Endothelial cell of umbilical vein (primary cell): Measurements from ENCODE around the gene TUBB3. TPM values are rescaled to one million over a fixed set of nuclear protein-coding genes. Genes with fewer than 3 reads are reported as not detected.

ENCODE experiments used
- BruUV-seq: library from RNA; stranded (reverse); fragments of 400-500 nt; replicated peaks from 2 replicates; lab custom pipeline; 2021; lab: Mats Ljungman, UMichigan
- CTCF ChIA-PET: fragments of 300-600, 350-600 bp; sonication (Branson Sonifier 250); formaldehyde crosslinking; loops from one replicate; lab custom pipeline; 2021; ENCODE audit warnings: antibody characterized with exemption, inconsistent platforms; lab: Charles Lee
- POLR2A ChIA-PET: fragments of 300-600, 350-600 bp; sonication (Branson Sonifier 250); formaldehyde crosslinking; loops from one replicate; lab custom pipeline; 2021; ENCODE audit warnings: antibody characterized with exemption, inconsistent platforms; lab: Charles Lee
- DNase-seq: peaks from one replicate; pipeline ENCODE4 v3.0.0-alpha.2; 2011; ENCODE audit warnings: low read depth, low spot score
- FAIRE-seq: peaks from 2 replicates; lab custom pipeline; 2011; peaks lifted over from hg19 to GRCh38; lab: Jason Lieb, UNC
- H2AFZ ChIP-seq: 2 replicates; pipeline ENCODE4 v1.6.0; 2012; ENCODE audit warnings: low read depth, low read length, control low read depth, inconsistent platforms
- H3K27ac ChIP-seq: 2 replicates; pipeline ENCODE4 v1.5.1; 2011; ENCODE audit warnings: low read depth, mild to moderate bottlenecking, control low read depth, low read length, moderate library complexity; ENCODE audit not compliant: insufficient read depth
- H3K27me3 ChIP-seq, 2 experiments: 2 replicates each; pipeline versions ENCODE4 v1.6.0 to v1.6.1; 2011; ENCODE audit warnings: low read length in 2 of 2, mixed read lengths in 1 of 2; ENCODE audit not compliant: control insufficient read depth in 2 of 2, insufficient read depth in 2 of 2
- H3K36me3 ChIP-seq, 2 experiments: 2 replicates in 1 of 2; 3 replicates in 1 of 2; pipeline ENCODE4 v1.5.1; 2011; ENCODE audit warnings: low read length in 2 of 2, mild to moderate bottlenecking in 1 of 2, moderate library complexity in 1 of 2; ENCODE audit not compliant: control insufficient read depth in 2 of 2, insufficient read depth in 2 of 2; ENCODE audit errors: extremely low read depth in 1 of 2
- H3K4me1 ChIP-seq: 3 replicates; pipeline ENCODE4 v1.5.1; 2011; ENCODE audit warnings: mild to moderate bottlenecking, low read length; ENCODE audit not compliant: control insufficient read depth, insufficient read depth; ENCODE audit errors: extremely low read depth
- H3K4me2 ChIP-seq: 2 replicates; pipeline ENCODE4 v1.6.1; 2011; ENCODE audit warnings: low read length, control low read depth, mixed read lengths; ENCODE audit not compliant: insufficient read depth
- H3K4me3 ChIP-seq, 3 experiments: fragments of 200-600 bp in 1 of 3; sonication (generic), shearing (Covaris generic) in 1 of 3; replicated peaks in 1 of 3; 2 replicates each; pipeline ENCODE4 v1.5.1; 2011 to 2016; ENCODE audit warnings: control low read depth in 3 of 3, low read length in 3 of 3, mild to moderate bottlenecking in 2 of 3, inconsistent platforms in 1 of 3, low read depth in 1 of 3, moderate library complexity in 1 of 3; ENCODE audit not compliant: insufficient read depth in 1 of 3
- H3K79me2 ChIP-seq: 2 replicates; pipeline ENCODE4 v1.6.0; 2012; ENCODE audit warnings: low read length, inconsistent platforms; ENCODE audit not compliant: control insufficient read depth, insufficient read depth
- H3K9ac ChIP-seq: replicated peaks from 2 replicates; pipeline ENCODE3; 2011; ENCODE audit warnings: low read length, control low read depth; ENCODE audit not compliant: insufficient read depth; ENCODE audit errors: extremely low read depth
- H3K9me1 ChIP-seq: replicated peaks from 3 replicates; pipeline ENCODE4 v1.6.0; 2011; ENCODE audit warnings: mild to moderate bottlenecking, low read length; ENCODE audit not compliant: control insufficient read depth, insufficient read depth; ENCODE audit errors: extremely low read depth
- H3K9me3 ChIP-seq: replicated peaks from 2 replicates; pipeline ENCODE4 v1.5.1; 2012; ENCODE audit warnings: low read length, inconsistent platforms; ENCODE audit not compliant: control insufficient read depth, insufficient read depth
- H4K20me1 ChIP-seq: replicated peaks from 2 replicates; pipeline ENCODE3; 2011; ENCODE audit warnings: mild to moderate bottlenecking, low read length; ENCODE audit not compliant: control insufficient read depth, insufficient read depth; ENCODE audit errors: extremely low read depth
- FOS ChIP-seq: IDR thresholded peaks from 2 replicates; pipeline ENCODE4 v1.6.1; 2011; ENCODE audit warnings: mild to moderate bottlenecking, low read length, moderate library complexity, borderline replicate concordance; ENCODE audit not compliant: insufficient read depth
- GATA2 ChIP-seq: IDR thresholded peaks from 2 replicates; pipeline ENCODE4 v1.7.0; 2011; ENCODE audit warnings: low read depth, mild to moderate bottlenecking, moderate library complexity, mixed read lengths, low read length; ENCODE audit not compliant: insufficient read length, insufficient read depth
- MYC ChIP-seq: IDR thresholded peaks from one replicate; pipeline ENCODE4 v1.6.1; 2011; ENCODE audit warnings: mild to moderate bottlenecking, low read depth, low read length
- dilution Hi-C: fragments of 300-500 bp; cut with MboI; formaldehyde crosslinking; loops from one replicate; pipeline ENCODE4 v1.15.0; 2019; ENCODE audit warnings: low sequenced_read_pairs; ENCODE audit not compliant: extremely low pct_ligation_motif_present
- intact Hi-C: fragments of 100-400 bp; cut with micrococcal nuclease; formaldehyde crosslinking; loops from one replicate; pipeline ENCODE4 v1.10.0; 2022
- polyA plus RNA-seq, 4 experiments: library from polyadenylated mRNA; depleted of rRNA in 3 of 4; stranded (reverse) in 3 of 4; unstranded in 1 of 4; fragments of >200 nt; gene quantifications; 2 replicates each; pipeline versions ENCODE4 v1.2.1 to v1.2.3, GENCODE V29; 2011 to 2012; ENCODE audit warnings: missing spikeins in 1 of 4
- total RNA-seq: library from RNA; stranded (reverse); gene quantifications from 2 replicates; pipeline ENCODE4 v1.2.3, GENCODE V29; 2021
- TF ChIP-seq, protein P1 (sequence below): IDR thresholded peaks from 2 replicates; pipeline ENCODE4 v1.6.1; 2011; ENCODE audit not compliant: insufficient read depth, insufficient read length
- TF ChIP-seq, protein P2 (sequence below), 2 donors: IDR thresholded peaks; 1 replicate in 1 of 2; 2 replicates in 1 of 2; pipeline ENCODE4 v1.5.1; 2011; ENCODE audit warnings: low read length in 2 of 2, mild to moderate bottlenecking in 2 of 2, moderate library complexity in 2 of 2, control low read depth in 1 of 2, inconsistent platforms in 1 of 2, low read depth in 1 of 2; ENCODE audit not compliant: insufficient read depth in 1 of 2; ENCODE audit errors: extremely low read depth in 1 of 2

TUBB3 gene
- total and polyA plus RNA-seq, 2 donors (not counting 3 experiments of a cell fraction or from before 2014, with no cell fraction given): 170 to 215 TPM

DNA sequence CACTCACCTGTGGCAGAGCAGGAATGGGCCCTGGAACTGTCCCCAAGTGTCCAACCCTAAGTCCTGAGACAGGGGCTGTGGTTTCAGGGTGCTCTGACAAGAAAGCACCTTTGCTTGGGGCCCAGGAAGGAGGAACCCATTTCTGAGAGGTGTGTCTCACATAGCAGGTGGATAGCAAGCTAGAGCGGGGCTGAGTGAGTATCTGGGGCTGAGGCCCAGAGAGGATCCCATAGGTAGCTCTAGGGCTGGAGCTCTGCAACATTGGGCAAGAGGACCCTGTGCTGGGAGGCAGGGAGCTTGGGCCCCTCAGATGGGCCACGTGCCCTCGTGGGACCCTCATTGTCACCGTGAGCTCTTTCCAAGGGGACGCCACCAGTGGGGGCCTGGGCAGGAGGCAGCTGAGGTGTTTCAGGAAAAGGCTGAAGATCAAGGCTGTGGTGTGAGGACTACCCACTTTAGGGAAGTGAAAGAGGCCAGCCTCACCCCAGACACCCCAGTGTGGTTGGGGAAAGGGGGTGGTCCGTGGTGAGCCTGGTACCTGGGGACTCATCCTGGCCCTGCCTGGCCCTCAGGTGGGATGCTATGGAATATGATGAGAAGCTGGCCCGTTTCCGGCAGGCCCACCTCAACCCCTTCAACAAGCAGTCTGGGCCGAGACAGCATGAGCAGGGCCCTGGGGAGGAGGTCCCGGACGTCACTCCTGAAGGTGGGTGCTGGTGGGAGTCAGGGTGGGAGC, 30.7 kb downstream of the TUBB3 start:
- Histone ChIP-seq H3K4me1 (peaks cover 4% of the 10 kb centered on the region), H4K20me1 (no peaks in the 10 kb centered on the region), H3K4me3 (no peak overlapping the region), H3K27me3 (no peaks in the 10 kb centered on the region), H3K9me1 (no peaks in the 10 kb centered on the region), H3K79me2 (peaks cover 17% of the 10 kb centered on the region), H3K36me3 (peaks cover 0 to 22% of the 10 kb centered on the region in 2 experiments), H3K9me3 (no peaks in the 10 kb centered on the region), H2AFZ (no peak overlapping the region), H3K4me2 (no peak overlapping the region), H3K27ac (no peak overlapping the region), H3K9ac (no peak overlapping the region)
- intact Hi-C loops: no loop called here
- no peak for DNase-seq
- TF ChIP-seq FOS (no peak), GATA2 (no peak), MYC (no peak)
- TF ChIP-seq, protein P1, sequence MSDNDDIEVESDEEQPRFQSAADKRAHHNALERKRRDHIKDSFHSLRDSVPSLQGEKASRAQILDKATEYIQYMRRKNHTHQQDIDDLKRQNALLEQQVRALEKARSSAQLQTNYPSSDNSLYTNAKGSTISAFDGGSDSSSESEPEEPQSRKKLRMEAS: no peak
- TF ChIP-seq, protein P2, sequence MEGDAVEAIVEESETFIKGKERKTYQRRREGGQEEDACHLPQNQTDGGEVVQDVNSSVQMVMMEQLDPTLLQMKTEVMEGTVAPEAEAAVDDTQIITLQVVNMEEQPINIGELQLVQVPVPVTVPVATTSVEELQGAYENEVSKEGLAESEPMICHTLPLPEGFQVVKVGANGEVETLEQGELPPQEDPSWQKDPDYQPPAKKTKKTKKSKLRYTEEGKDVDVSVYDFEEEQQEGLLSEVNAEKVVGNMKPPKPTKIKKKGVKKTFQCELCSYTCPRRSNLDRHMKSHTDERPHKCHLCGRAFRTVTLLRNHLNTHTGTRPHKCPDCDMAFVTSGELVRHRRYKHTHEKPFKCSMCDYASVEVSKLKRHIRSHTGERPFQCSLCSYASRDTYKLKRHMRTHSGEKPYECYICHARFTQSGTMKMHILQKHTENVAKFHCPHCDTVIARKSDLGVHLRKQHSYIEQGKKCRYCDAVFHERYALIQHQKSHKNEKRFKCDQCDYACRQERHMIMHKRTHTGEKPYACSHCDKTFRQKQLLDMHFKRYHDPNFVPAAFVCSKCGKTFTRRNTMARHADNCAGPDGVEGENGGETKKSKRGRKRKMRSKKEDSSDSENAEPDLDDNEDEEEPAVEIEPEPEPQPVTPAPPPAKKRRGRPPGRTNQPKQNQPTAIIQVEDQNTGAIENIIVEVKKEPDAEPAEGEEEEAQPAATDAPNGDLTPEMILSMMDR (IDR thresholded peaks at IDR 0.05; ENCODE audit: extremely low read depth in 1 of 2, insufficient read depth in 1 of 2, low read depth in 1 of 2, low read length in 2 of 2): no peak
- dilution Hi-C loops: no loop called here
- no peak for FAIRE-seq
- POLR2A ChIA-PET: interaction anchor here (1.2 kb wide), 1 partner anchor 31 kb away, joined by 3 read pairs; the partner anchor contains the start of gene TUBB3
- CTCF ChIA-PET: interaction anchor here (0.8 to 1.5 kb wide), 2 partner anchors 14 to 31 kb away, joined by 3 to 4 read pairs; partner anchors contain the start of gene TUBB3
- no TSS peak for BruUV-seq
